Stimulated activated effector memory CD8-positive, alpha-beta T cell treated with anti-CD3 and anti-CD28 coated beads, Interleukin-12 subunit alpha, Interleukin-12 subunit beta, amount 100 ng/mL, for 72 hours (primary cell): Measurements from ENCODE around the gene BMPR1A.
A peak's percentile ranks its signal among the peaks of the same experiment; 100 is the strongest.

Experiments used
- ATAC-seq: fragments of 150-1000 bp; cut with Tn5 transposase; 2 replicates; pipeline ENCODE4 v1.10.0; 2021
- DNase-seq, 2 donors: peaks; one replicate each; pipeline ENCODE4 v3.0.0; 2021 to 2022; ENCODE audit warnings: low spot score in 2 of 2
- H3K27ac Mint-ChIP-seq: one replicate; pipeline ENCODE4 v1.8.0; 2022; ENCODE audit warnings: mild to moderate bottlenecking, mixed read lengths
- H3K36me3 Mint-ChIP-seq: one replicate; pipeline ENCODE4 v1.8.0; 2022; ENCODE audit warnings: mild to moderate bottlenecking, mixed read lengths
- H3K4me1 Mint-ChIP-seq: one replicate; pipeline ENCODE4 v1.8.0; 2022; ENCODE audit warnings: mixed read lengths
- H3K4me3 Mint-ChIP-seq: one replicate; pipeline ENCODE4 v1.8.0; 2022; ENCODE audit warnings: mild to moderate bottlenecking, mixed read lengths
- H3K9me3 Mint-ChIP-seq: one replicate; pipeline ENCODE4 v1.8.0; 2022; ENCODE audit warnings: mixed read lengths

The BMPR1A gene

DNA sequence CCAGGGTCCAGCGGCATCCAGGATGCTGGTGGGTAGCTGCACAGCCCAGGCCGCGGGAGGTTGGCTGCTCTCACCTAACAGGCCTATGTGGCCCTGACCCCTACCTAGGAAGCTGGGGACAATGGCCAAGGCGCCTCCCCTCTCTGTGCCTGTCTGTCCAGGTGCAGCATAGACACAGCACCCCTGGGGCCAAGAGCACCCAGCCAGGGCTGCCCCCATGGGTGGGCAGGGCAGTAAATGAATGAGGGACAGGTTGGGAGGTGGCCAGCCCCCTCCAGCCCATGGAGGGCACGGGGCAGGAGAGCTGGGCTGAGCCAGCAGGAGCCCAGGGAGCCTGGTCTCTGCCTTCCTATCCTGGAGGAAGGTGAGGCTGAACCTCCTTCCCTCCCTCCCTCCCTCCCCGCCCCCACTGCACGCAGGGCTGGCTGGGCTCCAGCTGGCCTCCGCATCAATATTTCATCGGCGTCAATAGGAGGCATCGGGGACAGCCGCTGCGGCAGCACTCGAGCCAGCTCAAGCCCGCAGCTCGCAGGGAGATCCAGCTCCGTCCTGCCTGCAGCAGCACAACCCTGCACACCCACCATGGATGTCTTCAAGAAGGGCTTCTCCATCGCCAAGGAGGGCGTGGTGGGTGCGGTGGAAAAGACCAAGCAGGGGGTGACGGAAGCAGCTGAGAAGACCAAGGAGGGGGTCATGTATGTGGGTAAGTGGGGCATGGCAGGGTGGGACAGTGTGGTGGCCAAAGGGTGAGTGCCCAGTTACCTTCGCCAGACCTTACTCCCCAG, 201.9 kb downstream of the BMPR1A start, which contains the start of gene SNCG:
Gene SNCG, plus strand, starts transcription at position 484 of the 785 bp plus-strand sequence. Its CDS starts 99 bp downstream, at position 583.
- ATAC-seq = no peak
- no peaks in the 10 kb centered on the region for H3K9me3 Mint-ChIP-seq
- H3K4me1 Mint-ChIP-seq = peaks cover 6% of the 10 kb centered on the region

DNA sequence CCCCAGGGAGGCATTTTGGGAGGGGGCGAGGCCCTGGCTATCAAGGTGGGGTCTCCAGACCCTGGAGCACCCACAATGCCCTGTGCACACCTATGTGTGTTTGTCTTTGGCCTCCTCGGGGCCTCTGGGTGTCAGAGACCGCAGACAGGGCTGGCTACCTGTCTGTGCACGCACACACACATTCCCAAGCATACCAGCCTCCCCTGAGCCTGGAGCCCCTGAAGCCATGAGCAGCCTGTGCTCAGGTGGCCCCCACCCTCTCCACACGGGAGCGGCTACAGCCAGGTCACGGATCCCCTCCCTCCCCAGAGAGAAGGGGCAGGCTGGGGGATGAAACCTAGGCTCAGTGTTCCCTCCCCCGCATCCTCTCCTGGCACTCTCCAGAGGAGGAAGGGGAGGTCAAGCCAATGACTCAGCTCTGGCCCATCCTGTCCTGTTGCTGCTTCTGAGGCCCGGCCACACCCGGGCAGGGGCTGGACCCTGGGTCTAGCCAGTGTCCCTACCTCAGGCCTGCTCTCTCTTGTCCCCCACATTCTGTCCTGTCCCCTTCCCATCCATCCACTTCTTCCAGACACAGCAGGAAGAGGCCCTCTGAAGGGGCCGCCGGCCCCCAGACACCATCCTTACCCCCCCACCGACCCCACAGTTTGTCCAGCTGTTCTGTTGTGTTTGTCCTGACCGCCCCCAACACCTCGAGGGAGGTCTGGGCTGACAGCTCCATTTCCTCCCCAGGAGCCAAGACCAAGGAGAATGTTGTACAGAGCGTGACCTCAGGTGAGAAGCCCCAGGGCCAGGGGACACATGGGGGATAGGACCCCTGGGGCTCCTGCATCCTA, 202.7 kb downstream of the BMPR1A start:
- Mint-ChIP-seq H3K27ac (no peak overlapping the region), H3K4me1 (peaks cover 6% of the 10 kb centered on the region), H3K4me3 (no peak overlapping the region), H3K9me3 (no peaks in the 10 kb centered on the region), H3K36me3 (no peaks in the 10 kb centered on the region)
- ATAC-seq = no peak
- no peak for DNase-seq

More for the DNA sequence above, 201.9 kb downstream of the BMPR1A start, which contains the start of gene SNCG:
- H3K27ac Mint-ChIP-seq = peak within 1 kb of the TSS; percentile 54
- no peaks in the 10 kb centered on the region for H3K36me3 Mint-ChIP-seq
- no peak within 1 kb of the TSS for H3K4me3 Mint-ChIP-seq
- no peak for DNase-seq

DNA sequence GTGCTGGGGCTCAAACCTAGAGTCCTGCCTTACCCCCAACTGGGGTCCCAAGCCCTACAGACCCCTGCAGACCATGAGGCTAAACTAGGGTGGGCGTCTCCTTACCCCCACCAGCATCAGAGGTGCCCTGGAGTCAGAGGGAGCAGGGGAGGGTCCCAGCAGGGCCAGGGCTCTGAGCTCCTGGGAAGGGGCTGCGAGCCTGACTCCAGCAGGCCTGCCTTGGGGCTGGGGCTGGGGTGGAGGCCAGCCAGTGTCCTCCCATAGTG, 203.3 kb downstream of the BMPR1A start:
- H3K36me3 Mint-ChIP-seq = no peaks in the 10 kb centered on the region
- no peak overlapping the region for H3K27ac Mint-ChIP-seq
- DNase-seq (no peak), ATAC-seq (no peak)
- H3K4me3 Mint-ChIP-seq = no peak overlapping the region
- no peaks in the 10 kb centered on the region for H3K9me3 Mint-ChIP-seq
- H3K4me1 Mint-ChIP-seq = peaks cover 6% of the 10 kb centered on the region

DNA sequence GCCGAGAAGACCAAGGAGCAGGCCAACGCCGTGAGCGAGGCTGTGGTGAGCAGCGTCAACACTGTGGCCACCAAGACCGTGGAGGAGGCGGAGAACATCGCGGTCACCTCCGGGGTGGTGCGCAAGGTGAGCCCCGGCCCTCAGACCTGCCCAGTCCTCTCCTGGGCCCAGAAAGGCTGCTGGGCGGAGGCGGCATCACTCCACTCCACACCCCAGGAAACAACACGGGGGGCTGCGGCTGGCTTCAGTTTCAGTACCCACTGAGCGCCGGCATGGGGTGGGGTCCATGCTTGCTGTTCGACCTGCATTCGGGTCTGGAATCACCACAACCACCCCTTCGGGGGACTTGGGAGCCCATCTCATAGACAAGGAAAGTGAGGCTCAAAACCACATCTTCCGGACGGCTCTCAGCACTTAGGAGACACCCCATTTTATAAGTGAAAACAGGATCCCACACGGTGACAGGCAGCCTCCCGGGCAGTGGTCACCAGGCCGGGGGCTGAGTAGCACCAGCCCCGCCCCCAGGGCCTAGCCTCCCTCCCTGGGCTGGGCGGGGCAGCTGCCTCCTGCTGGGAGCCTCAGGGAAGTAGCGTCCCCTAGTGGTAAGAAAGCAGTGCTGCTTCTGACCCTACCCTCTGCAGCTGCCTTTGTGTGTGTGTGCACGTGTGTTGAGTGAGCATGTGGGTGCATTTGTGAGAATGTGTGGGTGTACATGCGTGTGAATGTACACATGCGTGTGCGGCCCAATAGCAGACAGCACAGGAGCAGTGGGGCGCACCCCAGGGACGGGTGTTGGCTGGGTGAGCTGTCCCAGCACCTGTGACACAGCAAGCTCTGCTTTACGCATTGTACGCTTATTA, 203.8 kb downstream of the BMPR1A start:
- DNase-seq (no peak), ATAC-seq (peak; percentile 67)
- H3K4me1 Mint-ChIP-seq = peaks cover 6% of the 10 kb centered on the region
- H3K27ac Mint-ChIP-seq = no peak overlapping the region
- H3K9me3 Mint-ChIP-seq = no peaks in the 10 kb centered on the region
- H3K4me3 Mint-ChIP-seq = no peak overlapping the region
- no peaks in the 10 kb centered on the region for H3K36me3 Mint-ChIP-seq

DNA sequence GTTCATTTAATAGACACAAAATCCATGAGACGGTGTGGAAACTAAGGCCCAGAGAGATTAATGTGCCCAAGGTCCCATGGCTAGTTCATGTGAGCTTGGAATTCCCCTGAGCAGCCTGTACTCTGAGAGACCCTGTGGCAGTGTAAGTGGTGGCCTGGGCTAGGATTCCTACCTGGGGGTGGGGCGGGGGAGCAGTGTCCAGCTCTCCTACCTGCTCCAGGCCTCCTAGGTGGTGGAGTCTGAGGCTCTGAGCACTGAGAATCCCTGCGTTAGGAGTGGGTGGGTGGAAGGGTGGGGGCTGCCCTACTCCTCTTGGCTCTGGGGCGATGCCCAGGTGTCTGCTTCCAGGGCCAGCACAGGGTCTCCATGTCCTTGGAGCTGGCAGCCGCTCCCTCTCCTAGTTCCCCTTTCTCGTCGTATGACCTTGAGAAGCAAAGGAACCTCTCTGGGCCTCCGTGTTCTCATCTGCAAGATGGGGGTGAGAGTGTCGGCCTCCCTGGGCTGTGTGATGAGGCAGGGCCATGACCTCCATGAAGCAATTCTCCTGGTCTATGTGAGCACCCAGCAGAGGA, 204.5 kb downstream of the BMPR1A start:
- ATAC-seq = no peak
- H3K27ac Mint-ChIP-seq = no peak overlapping the region
- H3K9me3 Mint-ChIP-seq = no peaks in the 10 kb centered on the region
- no peak overlapping the region for H3K4me3 Mint-ChIP-seq
- no peak for DNase-seq
- H3K36me3 Mint-ChIP-seq = no peaks in the 10 kb centered on the region
- peaks cover 12% of the 10 kb centered on the region for H3K4me1 Mint-ChIP-seq

DNA sequence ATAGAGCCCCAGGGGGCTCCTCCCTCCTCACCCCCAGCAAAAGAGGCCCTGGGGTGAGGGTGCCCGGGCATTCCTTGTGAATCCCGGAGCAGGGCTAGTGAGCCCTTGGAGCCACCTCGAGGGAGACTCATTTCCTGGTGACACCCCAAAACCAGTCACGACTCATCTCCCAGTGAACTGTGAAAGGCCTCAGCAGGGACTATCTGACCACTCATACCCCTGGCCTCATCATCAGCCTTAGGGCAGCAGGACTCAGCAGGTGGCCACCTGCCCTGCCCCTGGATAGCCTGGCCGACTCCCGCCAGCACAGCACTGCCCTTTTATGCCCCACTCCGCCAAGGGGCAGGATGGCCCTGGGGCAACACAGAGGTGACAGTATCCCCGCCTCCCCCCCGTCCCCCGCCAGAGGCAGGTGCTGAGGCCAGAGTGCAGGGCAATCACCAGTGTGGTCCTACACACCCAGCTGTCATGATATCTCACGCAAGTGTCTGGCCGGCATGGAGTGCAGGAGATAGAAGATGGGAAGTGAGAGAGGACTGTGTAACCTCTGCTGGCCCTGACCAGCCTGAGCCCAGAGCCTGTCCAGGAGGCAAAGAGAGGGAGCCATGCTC, 205.2 kb downstream of the BMPR1A start:
- no peaks in the 10 kb centered on the region for H3K9me3 Mint-ChIP-seq
- no peak overlapping the region for H3K4me3 Mint-ChIP-seq
- no peak for ATAC-seq
- peaks cover 19% of the 10 kb centered on the region for H3K4me1 Mint-ChIP-seq
- DNase-seq = no peak
- H3K27ac Mint-ChIP-seq = no peak overlapping the region
- no peaks in the 10 kb centered on the region for H3K36me3 Mint-ChIP-seq

DNA sequence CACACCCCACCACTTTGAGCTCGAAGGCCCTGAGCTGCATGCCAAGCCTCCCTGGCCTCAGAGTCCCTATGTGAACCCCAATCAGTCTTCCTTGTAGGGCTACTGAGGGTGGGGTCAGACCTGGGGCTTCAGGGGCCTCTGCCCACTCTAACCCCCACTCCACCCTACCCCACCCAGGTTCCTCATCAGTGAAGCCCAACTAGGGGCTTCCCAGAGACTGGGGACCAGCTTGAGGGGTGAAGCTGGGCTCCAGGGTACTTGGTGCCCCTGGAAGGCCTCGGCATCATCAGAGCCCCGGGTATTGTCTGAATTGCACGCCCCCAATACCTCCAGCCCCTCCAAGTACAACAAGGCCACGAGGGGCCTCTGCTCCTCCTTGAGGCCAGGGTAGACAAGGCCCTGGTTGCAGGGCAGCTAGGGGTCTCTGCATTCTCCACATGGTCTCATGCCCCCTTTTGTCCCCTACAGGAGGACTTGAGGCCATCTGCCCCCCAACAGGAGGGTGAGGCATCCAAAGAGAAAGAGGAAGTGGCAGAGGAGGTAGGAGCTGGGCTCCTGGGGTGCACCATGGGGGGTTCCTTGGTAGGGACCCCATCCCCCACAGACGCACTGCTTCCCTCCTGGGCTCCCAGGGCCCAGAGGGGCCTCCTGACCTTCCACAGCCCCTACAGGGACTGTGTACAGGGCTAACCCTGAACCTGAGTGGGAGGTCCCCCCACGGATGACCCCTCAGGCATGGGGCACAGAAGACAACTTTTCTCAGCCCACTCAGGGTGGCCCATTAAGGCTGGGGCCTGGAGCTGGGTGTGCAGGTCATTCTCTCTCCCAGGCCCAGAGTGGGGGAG, 205.9 kb downstream of the BMPR1A start:
- Mint-ChIP-seq H3K9me3 (no peaks in the 10 kb centered on the region), H3K4me3 (no peak overlapping the region), H3K4me1 (peaks cover 26% of the 10 kb centered on the region), H3K36me3 (no peaks in the 10 kb centered on the region), H3K27ac (no peak overlapping the region)
- no peak for DNase-seq
- ATAC-seq = no peak

DNA sequence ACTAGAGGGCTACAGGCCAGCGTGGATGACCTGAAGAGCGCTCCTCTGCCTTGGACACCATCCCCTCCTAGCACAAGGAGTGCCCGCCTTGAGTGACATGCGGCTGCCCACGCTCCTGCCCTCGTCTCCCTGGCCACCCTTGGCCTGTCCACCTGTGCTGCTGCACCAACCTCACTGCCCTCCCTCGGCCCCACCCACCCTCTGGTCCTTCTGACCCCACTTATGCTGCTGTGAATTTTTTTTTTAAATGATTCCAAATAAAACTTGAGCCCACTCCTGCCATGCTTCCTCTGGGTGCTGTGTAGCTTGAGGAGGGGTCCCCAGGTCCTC, 206.5 kb downstream of the BMPR1A start:
- ATAC-seq = no peak
- no peaks in the 10 kb centered on the region for H3K9me3 Mint-ChIP-seq
- H3K36me3 Mint-ChIP-seq = no peaks in the 10 kb centered on the region
- H3K4me1 Mint-ChIP-seq = peaks cover 31% of the 10 kb centered on the region
- DNase-seq = no peak
- H3K27ac Mint-ChIP-seq = no peak overlapping the region
- no peak overlapping the region for H3K4me3 Mint-ChIP-seq

DNA sequence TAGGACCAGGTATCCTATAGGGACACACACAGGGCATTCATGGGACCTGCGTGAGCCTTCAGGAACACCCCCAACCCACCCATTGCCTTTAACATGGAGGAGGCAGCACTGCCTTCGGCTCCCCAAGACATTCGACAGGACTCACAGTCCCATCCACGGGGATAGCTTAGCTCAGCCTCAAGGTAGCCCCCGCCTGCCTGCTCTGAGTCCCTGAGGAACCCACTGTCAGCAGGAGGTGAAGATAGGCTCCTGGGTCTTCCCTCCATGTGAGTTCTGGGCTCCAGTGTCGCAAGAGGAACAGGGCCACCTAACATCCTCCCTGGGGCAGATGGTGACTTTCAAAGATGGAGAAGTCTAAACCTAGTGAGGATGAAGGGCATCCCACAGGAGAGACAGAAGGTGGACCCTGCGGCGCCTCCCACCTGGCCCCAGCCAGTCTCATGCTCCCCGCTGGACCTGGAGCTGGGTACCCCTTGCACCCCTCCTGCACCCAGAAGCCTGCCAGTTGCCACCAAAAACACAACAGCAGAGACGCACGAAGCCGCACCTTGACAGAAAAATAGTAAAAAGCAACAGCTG, 207.0 kb downstream of the BMPR1A start:
- no peak for ATAC-seq

DNA sequence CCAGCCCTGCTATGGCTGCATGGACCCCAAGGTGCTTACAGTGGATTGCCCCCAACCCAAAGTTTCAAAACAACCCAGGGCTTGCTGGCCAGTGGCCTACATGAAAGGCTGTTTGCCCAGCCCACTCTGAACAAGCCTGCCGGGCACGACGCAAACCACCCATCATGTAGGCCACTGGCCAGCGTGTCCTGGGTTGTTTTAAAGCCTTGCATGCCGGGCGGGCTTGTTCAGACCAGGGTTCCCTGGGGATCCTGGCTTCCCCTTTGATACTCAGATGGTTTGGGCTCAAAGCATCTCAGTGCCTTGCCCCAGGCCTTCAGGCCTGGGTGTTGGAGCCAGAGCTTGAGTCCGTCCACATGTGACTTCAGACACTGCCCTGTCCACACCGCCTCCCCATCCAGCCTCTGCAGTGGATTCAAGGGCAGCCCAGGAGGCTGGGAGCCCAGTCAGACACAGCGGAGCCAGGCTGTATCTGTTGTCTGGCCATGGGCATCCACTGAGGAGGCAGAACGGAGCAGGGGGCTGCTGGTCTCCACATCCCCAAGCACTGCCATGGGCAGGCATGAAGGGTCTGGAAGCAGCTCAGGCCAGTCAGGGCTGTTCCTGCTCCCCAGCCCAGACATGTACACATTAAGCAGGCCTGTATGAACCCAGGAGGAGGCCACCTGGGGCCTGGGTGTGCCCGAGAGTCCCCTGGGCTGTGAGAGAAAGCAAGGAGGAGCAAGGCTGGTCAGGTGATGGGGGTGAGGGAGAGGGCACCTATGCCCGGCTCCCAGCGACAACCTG, 207.8 kb downstream of the BMPR1A start:
- Mint-ChIP-seq H3K4me3 (no peak overlapping the region), H3K27ac (no peak overlapping the region), H3K4me1 (peaks cover 31% of the 10 kb centered on the region), H3K9me3 (no peaks in the 10 kb centered on the region), H3K36me3 (no peaks in the 10 kb centered on the region)
- no peak for ATAC-seq
- no peak for DNase-seq

More for the DNA sequence above, 207.0 kb downstream of the BMPR1A start:
- Mint-ChIP-seq H3K27ac (no peak overlapping the region), H3K36me3 (no peaks in the 10 kb centered on the region), H3K4me1 (peaks cover 31% of the 10 kb centered on the region), H3K4me3 (no peak overlapping the region), H3K9me3 (no peaks in the 10 kb centered on the region)
- DNase-seq = no peak

DNA sequence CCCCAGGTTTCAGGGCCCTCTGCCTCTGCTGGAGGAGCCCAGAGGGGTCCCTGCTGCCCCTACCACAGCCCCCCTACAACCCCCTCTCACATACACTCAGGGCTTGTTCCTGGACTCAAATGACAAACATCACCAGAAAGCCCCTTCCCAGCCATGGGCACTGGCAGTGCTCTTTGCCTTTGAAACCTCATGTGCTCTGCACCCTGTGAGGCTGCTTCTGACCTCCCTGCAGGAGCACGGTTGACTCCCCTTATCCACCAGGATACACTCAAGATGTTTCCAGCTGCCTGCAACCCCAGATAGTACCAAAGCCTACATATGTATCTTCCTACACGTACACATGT, 208.4 kb downstream of the BMPR1A start:
- H3K4me1 Mint-ChIP-seq = peaks cover 31% of the 10 kb centered on the region
- DNase-seq = no peak

DNA sequence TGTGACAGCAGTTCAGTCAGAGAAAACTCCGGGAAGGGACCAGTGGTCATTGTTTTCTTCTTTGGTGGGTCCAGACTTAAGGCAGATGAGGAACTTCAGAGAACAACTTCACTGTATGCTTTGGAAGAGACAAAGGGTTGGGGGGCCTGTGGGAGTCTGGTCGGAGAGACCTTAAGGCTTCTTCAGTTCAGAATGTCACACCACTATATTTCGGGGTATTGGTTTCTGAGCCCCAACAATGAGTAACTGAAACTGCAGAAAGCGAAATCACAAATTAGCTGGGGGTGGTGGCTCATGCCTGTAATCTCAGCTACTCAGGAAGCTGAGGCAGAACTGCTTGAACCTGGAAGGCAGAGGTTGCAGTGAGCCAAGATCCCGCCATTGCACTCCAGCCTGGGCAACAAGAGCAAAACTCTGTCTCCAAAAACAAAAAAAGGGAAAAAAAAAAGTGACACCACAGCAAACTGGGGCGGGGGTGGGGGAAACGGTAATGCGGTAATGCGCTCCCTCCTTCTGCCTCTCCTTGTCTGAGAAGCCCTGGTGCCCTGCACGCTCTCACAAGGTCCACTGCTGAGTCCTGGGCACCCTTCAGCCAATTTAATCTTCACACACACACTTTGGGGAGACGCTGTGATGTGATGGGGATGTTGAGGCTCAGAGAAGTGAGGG, 209.7 kb downstream of the BMPR1A start:
- Mint-ChIP-seq H3K27ac (peak overlapping the region; percentile 64), H3K4me1 (peaks cover 31% of the 10 kb centered on the region), H3K36me3 (no peaks in the 10 kb centered on the region), H3K9me3 (no peaks in the 10 kb centered on the region), H3K4me3 (peak overlapping the region; percentile 48)
- DNase-seq (no peak), ATAC-seq (peak; percentile 19)

More for the DNA sequence above, 208.4 kb downstream of the BMPR1A start:
- no peaks in the 10 kb centered on the region for H3K36me3 Mint-ChIP-seq
- no peak overlapping the region for H3K27ac Mint-ChIP-seq
- H3K4me3 Mint-ChIP-seq = no peak overlapping the region
- no peaks in the 10 kb centered on the region for H3K9me3 Mint-ChIP-seq
- no peak for ATAC-seq

DNA sequence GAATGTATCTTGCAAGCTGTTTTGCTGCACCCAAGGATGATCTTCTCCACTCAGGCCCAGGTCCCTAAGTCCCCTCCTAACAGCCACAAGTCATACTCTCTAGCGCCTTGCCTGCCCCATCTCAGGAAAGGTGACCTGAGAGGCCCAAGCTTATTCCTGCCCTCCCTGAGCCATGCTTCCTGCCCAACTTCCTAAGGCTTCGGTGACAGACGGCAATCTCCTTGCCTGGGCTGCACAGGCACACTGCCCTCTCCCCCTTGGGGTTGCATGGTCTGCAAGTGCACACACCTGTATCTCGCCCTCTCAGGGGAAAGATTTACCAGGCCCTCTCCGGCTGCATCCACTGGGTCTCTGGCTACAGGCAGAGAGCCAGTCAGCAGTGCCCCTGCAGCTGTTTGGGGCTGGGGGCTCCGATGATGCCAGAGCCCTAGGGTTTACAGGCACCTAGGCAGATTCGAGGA, 211.1 kb downstream of the BMPR1A start:
- Mint-ChIP-seq H3K4me1 (peaks cover 41% of the 10 kb centered on the region), H3K27ac (no peak overlapping the region), H3K36me3 (peaks cover 6% of the 10 kb centered on the region), H3K4me3 (no peak overlapping the region), H3K9me3 (no peaks in the 10 kb centered on the region)
- ATAC-seq (no peak), DNase-seq (peak in 1 of 2 donors; percentile 49)
